ENCODE results near the gene ASPSCR1.
A peak's percentile ranks its signal among the peaks of the same experiment; 100 is the strongest.

ASPSCR1 gene

DNA sequence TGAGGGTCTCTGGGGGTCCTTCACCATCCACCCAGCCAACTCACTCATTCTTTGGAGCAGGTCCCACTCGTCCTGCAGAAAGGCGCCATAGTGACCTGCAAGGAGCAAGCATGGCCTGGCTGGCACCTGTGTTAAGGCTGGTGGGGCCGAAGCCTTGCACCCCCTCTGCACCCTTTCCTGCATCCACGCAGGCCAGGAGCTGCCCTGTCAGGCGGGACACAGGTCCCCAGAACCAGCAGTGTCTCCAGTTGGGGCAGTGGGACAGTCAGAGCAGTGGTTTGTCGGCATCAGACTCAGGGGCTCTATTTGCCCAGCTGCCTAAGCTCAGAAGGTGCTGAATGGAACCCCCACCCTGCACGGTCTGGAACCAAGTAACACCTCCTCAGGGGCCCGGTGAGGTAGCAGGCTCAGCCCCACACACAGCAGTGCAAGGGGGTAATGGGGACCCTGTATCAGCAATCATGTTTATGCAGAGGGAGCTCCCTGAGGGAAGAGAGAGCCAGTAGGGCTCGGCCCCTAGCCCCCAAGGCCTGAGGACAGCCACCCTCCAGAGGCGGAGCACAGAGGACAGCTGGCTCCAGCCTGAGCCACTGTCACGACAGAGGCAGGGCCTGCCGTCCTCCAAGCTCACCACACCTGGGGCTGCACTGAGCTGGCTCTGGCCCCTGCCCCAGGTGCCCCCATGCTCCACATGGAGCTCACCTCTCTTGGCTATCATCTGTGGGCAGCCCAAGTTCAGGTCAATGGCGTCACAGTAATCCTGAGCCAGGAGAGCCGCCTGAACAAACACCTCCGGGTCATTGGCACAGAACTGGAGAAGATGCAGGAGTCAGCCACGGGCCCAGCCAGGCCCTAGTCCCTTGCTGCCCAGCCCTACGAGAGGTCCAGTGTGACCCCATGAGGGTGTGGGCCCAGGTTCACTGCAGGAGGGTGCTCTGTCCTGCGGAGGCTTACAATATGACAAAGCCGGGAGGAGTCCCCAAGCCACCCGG, 86.3 kb downstream of the ASPSCR1 start:
- DNase-seq (ENCODE audit: low spot score): no peak
- FAIRE-seq: no peak

GRCh38 chr17:82064433-82065192, 87.2 kb downstream of the ASPSCR1 start:
- no peak for FAIRE-seq
- peak; percentile 6 for DNase-seq (ENCODE audit: low spot score)

DNA sequence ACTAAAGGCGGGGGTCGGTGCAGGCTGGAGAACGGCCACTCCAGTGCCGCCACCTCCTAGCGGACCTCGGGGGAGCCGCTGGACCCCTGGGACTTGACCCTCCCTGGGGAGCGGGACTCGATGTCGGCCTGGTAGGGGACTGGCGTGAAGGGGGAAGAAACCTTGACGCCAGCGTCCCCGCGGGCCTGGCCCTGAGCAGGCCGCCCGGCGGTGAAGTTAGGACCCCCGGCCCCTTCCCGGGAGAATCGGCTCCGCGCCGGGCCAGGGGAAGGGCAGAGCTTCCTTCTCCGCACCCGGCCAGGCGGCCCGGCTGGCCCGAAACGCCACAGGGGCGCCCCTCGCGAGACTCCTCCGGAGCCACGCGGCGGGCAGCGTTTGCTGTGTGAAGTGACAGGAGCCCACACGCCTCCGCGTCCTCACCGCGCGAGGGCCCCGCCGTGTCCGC, 87.8 kb downstream of the ASPSCR1 start:
- DNase-seq (ENCODE audit: low spot score): no peak
- FAIRE-seq: no peak

GRCh38 chr17:82065638-82066303, 88.3 kb downstream of the ASPSCR1 start, which contains the start of gene DUS1L:
Gene DUS1L, minus strand, starts transcription at chr17:82065804. Its CDS starts 745 bp downstream, at chr17:82065059.
- no peak for FAIRE-seq

More at GRCh38 chr17:82065638-82066303, 88.3 kb downstream of the ASPSCR1 start, which contains the start of gene DUS1L:
- DNase-seq (ENCODE audit: low spot score): no peak
